NCI-H146 treated with DMSO at 0.1 percent for 48 hours (cell line): ENCODE data around the gene CRIM1.
A peak's percentile ranks its signal among the peaks of the same experiment; 100 is the strongest.

Experiments
- DNase-seq: peaks from one replicate; lab custom pipeline; 2025; ENCODE audit not compliant: unreplicated experiment; lab: John Stamatoyannopoulos, UW

CRIM1 gene

DNA sequence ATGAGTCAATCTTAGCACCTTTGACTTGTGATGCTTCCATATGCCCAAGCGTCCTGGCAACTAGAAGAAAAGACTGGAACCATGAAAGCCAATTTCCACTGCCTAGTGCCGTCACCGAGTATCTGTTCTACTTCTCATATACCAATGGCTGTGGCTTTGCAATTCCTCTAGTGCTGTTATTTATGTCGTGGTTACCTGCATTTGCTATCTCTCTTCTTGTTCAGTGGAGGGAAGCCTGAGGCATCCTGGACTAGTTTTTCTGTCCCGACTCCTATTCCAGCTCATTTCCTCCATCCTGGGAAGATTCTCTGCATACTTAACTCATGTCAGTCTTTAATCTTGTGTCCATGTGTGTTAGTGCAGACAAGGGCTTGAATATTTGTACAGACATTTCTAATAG lies 124.5 kb downstream of the CRIM1 start:
- DNase-seq = no peak

DNA sequence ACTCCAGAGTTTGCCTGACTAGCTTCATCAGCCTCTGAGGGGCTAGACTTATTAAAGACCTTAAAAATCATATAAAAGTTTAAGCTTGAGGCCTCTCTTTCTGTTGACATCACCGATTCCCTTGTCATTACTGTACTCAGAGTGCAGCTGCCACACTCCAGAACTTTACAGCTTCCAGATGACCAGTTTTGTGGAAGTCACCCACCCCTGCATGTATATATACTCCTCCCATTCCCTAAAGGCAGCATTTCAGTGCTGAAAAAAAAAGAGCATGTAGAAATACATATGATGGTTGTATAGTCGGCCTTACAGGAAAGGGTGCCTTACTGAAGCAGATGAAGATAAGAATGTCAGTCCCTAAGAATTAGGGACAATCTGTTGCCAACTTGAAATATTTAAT lies 125.1 kb downstream of the CRIM1 start:
- no peak for DNase-seq

DNA sequence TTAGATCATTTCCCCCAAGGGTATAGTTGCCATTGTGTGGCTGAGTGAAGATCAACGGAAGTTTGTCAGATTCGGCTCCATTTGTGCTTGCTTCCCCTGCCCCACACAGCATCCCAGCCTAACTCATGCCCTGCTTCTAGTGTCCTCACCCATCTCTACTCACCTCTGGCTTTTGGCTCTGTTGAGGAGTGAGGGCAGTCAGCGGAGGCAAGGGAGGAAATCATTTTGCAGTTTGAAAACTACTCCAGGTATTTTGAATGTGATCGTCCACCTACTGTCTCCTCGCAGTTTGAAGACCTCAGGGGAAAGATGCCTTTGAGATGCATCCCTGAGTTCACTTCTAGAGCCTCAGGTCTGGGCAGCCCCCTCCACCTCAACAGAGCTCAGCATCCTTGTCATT lies 126.1 kb downstream of the CRIM1 start:
- no peak for DNase-seq

DNA sequence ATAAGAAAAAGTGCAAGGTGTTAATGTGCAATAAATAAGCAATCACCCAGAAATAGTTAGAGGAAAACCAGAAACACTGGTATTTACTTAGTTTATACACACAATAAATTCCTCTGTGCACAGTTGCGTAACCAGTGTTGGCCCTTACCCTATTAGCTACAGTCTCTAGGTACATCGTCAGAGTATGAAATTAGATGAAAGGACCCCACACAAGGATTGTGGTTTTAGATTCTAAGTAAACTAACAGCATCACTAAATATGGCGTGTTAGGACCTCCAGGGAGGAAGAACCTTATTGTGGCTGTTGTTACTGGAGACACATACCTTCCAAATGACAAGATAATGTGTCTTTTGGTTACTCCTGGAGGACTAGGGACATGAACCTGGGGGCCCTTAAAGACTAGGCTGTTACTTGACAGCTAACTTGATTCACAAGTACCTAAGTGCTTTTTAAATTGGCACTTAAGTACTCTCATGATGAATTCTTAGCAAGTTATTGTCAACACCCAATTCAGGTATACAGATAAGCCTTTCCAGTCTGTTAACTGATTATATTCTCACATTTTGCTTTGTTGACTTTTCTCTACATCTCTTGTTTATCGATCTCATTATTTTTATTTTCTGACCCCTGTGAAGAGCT lies 127.1 kb downstream of the CRIM1 start:
- no peak for DNase-seq

DNA sequence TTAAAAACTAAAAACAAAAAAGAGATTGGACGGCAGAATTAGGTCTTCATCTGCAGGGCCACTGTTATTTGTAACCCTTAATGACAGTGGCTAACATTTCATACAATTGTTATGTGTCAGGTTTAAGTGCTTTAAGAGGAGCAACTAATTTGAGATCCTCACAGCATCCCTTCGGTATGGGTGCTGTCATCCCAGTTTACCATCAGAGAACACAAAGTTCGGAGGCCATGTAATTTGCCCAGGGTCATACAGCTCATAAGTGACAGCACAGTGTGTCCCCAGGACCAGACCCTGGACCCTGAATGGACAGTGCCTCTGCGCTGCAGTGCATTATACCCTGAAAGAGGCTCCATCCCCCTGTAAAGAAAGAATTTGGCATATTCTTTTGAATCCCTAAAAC lies 127.7 kb downstream of the CRIM1 start:
- no peak for DNase-seq

DNA sequence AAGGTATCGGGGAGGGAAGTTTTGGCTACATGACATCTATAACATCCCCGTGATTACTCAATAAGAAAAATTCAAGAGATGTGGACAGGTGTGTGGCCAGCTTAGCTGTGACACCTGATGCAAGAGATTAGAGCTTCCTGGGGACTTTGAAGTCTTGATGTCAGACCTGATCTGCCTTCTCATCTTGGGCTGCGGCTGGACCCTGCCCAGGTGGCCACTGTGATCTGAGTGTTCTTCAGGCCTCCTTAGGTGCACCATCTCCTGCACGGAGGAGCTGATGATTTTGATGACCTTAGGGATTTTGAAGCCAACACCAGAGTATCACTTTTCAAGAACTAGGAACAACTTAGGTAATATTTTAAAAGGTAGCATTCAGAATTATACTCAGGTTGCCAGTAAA lies 128.9 kb downstream of the CRIM1 start:
- no peak for DNase-seq

DNA sequence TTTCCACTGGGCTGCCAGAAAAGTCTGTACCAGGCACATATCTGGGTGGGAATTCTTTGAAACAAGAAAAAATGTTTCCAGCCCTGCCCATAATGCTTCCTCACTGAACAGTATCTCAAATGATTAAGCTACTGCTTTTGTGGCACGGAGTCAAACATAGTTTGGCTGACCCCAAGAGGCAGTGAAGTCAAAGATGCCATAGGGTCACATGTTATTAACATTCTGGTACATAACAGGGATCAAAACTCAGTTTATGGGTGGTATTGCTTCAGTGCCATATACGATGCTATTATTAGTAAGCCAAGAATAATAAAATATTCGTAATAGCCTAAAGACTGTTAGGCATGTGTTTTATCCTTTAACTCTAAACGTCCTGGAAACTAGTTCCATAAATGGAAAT lies 129.9 kb downstream of the CRIM1 start:
- no peak for DNase-seq

DNA sequence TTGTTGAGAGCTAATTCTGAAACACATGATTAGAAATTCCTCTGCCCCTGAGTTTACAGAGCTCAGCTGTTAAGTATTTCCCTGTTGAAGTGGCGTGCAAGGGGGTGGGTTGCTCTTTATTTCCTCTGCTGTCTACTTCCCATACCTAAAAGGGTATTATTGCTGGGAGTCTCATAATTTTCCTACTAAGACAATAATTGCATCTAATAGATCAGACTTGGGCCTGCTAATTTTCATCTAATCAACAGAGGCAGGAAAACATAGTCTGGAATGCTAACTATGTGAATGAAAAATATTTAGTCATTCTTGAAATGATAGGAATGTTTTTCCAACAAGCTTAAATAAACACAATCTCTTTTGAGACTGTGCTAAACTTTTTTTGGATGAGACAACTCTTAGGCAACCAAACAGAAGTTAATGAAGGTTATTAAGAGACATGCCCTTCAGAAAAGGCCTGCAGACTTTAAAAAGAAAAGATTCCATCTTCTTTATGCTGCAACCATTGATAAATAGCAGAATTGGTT lies 131.0 kb downstream of the CRIM1 start:
- DNase-seq = no peak

DNA sequence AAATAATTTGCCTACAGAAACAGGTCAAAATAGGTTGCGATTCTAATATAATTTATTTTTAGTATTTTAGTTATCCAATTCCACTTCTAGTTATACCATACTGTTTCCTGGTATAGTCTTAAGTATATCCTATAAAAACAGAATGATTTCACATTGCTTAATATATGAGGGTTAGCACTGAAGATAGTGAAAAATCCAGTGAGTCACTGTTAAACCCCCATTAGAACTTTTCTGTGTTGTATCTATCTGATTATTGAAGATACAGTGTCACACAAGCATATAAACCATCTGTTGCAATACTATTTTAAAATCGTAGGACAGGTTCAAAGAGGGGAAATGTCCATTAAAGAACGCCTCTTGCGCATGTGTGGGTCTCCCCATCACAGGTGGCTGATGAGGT lies 132.4 kb downstream of the CRIM1 start:
- no peak for DNase-seq

DNA sequence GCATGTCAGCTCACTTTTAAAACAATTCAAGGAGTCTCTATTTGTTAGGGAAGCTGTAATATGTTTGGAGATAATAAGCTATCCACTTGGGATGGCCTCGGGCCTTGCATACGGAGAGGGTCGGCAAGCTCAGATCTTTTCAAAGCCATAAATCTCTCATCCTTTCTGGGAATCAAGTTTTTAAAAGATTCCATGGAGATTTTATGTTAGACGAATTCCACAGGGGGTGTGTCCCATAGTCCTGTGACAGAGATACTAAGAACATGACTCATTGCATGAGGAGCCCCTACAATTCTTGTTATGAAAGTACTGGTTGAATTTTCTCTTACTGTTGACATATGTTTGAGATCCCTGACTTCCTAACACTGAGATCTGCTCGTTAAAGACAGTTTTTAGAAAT lies 133.7 kb downstream of the CRIM1 start:
- DNase-seq = no peak

DNA sequence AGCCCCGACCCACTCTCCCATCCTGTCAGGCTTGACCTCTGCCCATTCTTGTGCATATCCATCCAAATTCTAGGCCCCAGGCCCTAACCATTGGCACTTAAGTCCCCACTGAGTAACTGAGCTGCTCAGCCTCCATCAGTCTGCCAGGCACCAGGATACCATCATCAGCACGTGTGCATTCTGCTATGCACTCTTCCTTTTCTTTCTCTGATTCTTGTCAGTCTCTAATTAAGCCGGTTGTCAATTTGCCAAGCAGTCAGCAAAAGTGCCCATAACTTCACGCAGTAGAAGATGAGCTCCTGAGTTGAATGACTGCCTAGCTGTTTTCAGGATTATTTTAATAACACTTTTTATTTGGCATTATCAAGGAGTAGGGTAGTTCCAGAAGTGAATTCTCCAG lies 135.2 kb downstream of the CRIM1 start:
- DNase-seq = no peak

DNA sequence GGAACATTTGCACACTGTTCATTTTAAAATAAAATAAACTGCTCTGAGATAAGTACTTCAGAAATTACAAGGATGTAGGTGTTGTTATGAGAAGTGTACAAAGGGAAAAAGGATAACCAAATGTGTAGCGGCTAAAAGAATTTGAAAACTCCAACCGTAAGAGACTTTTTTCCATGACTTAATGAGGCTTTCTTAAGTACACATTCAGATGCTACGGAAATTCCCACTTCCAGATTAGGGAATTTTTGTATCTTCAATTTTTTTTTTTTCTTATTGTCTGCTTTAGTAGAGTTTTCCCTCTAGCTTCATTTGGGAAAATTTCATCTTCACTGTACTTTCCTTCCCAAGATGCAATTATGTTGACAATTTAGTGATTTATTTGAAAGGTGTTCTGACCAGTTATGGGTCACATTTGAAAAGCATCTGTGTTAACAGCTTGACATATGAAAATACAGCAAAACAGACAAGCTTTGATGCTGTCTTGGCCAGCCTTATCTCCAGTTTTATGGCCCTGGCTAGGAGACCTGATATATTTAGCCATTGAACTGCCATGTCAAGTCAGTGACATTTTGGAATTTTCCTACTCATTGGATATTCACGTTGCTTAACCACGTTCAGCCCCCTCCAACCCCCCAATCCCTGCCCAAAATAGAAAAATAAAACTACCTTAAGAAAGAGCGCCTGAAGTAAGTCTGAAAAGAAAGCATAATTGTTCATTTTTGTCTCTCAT lies 136.8 kb downstream of the CRIM1 start:
- no peak for DNase-seq

DNA sequence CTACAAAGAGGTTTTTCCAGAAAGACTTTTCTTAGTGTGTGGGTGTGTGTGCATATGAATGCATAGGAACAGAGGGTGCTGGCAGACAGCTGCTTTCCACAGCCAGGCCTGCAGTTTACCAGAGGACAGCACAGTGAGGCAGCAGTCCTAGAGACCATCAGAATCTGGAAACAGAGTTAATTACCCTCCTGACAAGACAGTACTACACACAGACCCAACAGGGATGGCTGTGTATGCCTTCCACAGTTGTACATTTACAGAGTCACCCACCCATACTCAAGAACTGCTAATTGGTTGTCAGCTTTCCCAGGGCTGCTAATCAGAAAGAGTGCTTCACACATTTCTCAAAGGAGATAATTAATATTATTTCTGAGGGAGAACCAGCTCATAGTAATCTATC lies 137.7 kb downstream of the CRIM1 start:
- DNase-seq = no peak

DNA sequence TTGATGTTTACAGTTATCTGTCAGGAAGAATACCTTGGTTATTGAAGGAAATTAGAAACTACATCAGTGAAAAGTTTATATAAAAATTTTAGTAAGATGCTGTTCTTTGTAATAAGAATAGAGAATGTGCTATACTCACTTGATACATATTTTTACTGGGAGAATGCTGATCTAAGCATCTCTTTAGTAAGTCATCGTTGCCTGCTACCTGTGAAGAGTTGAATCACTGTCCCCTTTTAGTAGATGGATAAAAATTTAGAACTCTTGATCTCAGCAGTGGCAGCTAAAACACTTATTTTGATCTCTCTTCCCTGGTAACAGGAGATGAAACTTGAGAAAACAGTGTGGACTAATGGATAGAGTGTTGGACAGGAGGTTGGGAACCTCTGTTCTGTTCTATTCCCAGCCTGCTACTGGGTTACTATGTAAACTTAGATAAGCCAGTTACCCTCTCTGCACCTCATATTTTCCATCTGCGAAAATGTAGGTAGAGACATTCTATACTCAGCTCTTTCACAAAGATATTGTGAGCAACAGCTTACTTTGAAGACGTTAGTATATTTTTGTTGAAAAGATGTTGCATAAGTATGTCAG lies 142.1 kb downstream of the CRIM1 start:
- DNase-seq = no peak

DNA sequence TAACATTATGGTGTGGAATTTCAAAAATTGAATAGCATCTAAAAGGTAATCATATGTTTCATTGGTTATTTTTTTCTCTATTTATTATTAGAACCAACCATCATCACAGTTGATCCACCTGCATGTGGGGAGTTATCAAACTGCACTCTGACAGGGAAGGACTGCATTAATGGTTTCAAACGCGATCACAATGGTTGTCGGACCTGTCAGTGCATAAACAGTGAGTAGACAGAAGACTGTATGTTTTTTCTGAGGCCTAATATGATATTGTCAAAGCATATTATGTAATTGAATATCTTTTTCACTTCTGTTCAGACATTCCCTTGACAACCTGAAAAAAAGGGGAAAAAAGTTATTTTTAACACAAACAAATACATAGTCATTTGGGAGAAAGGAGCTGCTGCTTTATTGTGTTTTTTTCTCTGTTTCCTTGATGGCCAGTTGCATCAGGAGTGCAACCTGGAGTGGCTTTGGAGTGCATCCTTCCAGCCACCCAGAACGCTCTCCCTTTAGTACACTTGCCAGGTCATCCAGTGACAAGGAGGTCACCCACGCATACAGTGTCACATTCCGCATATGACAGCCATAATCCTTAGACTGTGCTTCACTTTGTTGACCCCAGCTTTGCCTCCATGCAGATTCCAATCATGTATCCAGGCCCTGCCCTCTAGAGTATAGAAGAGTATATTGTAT lies 143.7 kb downstream of the CRIM1 start:
- no peak for DNase-seq

DNA sequence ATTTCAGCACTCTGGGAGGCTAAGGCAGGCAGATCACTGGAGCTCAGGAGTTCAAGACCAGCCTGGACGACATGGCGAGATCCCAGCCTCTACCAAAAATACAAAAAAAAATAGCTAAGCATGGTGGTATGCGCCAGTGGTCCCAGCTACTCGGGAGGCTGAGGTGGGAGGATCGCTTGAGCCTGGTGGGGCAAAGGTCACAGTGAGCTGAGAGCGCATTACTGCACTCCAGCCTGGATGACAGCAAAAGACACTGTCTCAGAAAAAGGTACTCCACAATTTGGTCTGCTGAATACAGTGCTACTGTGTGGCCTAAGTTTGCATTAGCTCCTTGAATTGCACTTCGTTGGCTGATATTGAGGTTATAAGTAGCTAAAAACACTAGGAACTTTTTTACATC lies 144.5 kb downstream of the CRIM1 start:
- no peak for DNase-seq

DNA sequence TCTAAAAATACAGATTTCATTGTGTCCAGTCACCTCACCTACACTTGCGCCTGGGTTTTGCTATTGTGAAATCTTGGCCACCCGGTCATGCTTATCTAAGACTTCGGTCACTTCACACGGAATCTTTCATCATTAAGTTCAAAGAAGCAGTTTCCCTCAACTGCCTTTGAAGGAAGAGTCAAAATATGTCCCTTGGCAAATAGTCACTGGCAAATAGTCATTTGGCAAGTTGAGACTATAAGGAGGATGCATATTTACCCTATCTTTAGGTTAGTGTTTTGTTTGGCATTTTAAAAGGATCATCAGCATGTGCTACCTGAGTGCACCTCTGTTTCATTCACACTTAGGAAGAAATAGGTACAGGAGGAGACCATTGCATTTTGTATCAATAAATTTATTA lies 146.5 kb downstream of the CRIM1 start:
- DNase-seq = no peak

DNA sequence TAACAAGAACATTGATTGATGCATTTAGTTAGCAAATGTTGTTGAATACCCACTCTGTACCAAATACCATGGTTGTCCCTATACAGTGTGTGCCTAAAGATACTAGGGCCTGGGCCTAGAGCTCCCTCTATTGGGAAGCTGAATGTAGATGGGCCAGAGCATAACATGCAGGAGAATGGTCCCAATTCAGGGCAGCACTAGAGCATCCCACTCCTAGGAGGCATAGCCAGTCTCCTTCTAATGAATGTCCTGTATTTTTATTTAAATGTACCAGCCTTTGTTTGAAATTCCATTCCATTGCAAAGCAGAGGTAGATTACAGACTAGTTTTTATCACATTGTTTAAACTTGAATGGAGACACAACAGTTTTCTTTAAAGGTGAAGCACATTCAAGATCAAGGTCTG lies 151.8 kb downstream of the CRIM1 start:
- peak; percentile 9 for DNase-seq

DNA sequence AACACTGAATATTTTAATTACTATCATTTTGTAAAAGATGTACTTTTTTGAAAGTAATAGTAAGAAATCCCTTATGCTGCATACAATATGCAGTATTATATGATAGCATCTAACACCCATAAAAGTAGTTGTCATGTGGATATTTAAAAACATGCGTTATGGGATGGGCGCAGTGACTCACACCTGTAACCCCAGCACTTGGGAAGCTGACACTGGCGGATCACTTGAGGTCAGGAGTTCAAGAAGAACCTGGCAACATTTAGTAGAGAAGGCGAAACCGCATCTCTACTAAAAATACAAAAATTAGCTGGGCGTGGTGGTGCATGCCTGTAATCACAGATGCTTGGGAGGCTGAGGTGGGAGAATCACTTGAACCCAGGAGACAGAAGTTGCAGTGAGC lies 153.5 kb downstream of the CRIM1 start:
- DNase-seq = no peak

DNA sequence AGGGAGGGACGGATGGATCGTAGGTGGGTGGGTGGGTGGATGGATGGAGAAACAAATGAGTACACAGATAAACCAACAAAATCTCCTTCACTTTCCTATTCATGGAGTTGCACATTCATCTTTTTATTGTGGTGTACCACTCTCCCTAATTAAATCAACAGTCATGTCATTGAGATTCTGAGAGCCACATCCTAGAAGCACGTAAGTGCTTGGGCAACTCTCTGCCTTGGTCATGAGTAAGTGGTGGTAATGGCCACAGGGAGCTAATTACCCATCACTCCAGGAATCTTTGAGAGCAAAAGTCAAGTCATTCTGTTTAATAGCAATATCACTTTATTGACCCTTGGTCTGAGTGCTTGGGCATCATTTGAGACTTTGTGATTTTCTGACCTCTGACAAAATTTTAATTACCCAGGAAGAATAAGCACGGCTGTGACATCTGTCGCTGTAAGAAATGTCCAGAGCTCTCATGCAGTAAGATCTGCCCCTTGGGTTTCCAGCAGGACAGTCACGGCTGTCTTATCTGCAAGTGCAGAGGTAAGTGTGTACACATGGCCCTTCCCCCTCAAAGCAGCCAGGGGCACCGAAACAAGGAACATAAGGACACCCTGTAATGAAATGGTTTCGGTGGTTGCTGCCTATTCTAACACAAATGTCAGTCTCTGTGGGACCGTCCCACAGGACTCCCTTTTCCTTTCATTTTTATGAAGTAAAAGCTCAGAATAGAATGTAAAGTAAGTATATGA lies 156.5 kb downstream of the CRIM1 start:
- no peak for DNase-seq

DNA sequence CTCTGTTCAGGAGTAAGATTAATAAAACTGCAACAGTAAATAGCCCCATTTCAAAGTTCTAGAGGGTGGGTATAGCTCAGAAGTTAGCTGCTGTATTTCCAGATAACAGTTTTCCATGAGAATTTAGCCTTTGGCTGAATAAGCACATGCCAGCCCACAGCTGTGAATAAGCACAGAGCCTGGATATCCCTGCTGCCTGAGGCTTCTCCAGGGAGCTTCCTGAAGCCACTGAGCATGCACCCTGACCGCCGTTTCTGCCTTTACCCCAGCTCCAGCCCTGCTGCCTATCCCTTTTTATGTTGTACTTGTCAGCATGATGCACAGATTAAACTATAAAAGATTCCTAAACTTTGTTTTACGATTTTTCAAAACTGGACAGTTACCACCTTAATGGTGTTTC lies 157.1 kb downstream of the CRIM1 start:
- DNase-seq = no peak
